NCI-H2196 (cell line): Measurements from ENCODE around the gene BOD1L1.

Source experiments
- DNase-seq: peaks from one replicate; lab custom pipeline; 2025; ENCODE audit not compliant: unreplicated experiment; lab: John Stamatoyannopoulos, UW

BOD1L1 gene

GRCh38 chr4:13627606-13628311 lies at the start of gene BOD1L1:
Gene BOD1L1 (minus strand): TSS chr4:13627725. CDS start chr4:13627587, 138 bp downstream.
- DNase-seq = peak; percentile 89

GRCh38 chr4:13674971-13675370 lies 47.4 kb upstream of the BOD1L1 start:
- no peak for DNase-seq

DNA sequence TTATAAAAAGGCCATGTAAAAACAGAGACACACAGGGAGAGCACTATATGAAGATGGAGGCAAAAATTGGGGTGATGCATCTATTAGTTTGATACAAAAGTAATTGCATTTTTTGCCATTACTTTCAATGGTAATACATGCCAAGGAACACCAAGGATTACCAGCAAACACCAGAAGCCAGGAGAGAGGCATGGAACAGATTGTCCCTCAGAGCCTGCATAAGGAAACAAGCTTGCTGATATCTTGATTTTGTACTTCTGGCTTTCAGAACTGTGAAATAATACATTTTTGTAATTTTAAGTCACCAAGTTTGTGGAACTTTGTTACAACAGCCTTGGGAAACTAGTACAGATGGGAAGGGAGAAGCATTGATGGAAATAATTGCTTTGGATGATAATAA lies 45.6 kb upstream of the BOD1L1 start:
- DNase-seq = no peak

- no peak for DNase-seq
These were observed 43.1 kb upstream of the BOD1L1 start for GRCh38 chr4:13670456-13671160.

- DNase-seq = no peak
These were observed 38.5 kb upstream of the BOD1L1 start for GRCh38 chr4:13665701-13666660.

GRCh38 chr4:13659341-13660070 lies 32.0 kb upstream of the BOD1L1 start:
- no peak for DNase-seq

DNA sequence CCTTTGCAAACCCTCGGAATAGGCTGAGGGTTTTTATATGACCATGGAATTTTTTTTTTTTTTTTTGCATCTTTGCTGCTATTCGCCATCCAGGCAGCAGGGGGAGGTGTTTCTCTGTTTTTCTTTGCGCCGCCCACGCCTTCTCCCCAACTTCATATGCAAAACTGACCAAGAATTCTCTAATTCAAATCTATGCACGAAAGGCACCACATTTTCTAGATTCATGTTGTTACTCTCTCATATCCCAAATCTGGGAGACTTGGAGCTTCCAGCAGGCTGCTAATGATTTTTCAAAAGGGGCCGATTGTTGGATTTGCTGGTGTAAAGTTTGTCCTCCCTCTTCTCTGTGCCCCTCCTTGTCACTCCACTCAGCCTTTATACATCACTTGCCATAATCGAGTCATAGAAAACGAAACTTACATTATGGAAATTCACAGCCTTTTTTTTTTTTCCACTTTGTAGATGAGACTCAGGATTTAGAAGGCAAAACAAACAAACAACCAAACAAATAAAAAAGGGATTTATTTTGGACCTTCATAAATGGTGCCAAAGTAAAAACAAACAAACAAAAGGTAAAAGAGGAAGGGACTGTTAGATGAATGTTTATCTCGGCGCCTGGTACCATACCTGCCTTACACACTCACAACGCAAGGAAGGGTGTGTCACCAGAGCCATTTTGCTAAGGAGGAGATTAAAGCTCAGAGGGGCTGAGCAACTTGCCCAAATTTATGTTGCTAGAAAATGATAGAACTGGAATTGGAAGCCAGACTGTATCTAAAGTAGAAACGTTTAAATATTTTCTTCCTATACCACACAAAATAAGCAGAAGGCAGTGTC lies 29.3 kb upstream of the BOD1L1 start:
- peak; percentile 38 for DNase-seq

GRCh38 chr4:13654162-13654797 lies 26.8 kb upstream of the BOD1L1 start:
- peak; percentile 52 for DNase-seq

- no peak for DNase-seq
These were observed 26.2 kb upstream of the BOD1L1 start for GRCh38 chr4:13653766-13654161.

- DNase-seq = no peak
These were observed 19.5 kb upstream of the BOD1L1 start for GRCh38 chr4:13647031-13647430.

GRCh38 chr4:13645075-13645474 lies 17.6 kb upstream of the BOD1L1 start:
- no peak for DNase-seq

- DNase-seq = peak; percentile 54
These were observed 14.8 kb upstream of the BOD1L1 start for GRCh38 chr4:13642170-13642950.

DNA sequence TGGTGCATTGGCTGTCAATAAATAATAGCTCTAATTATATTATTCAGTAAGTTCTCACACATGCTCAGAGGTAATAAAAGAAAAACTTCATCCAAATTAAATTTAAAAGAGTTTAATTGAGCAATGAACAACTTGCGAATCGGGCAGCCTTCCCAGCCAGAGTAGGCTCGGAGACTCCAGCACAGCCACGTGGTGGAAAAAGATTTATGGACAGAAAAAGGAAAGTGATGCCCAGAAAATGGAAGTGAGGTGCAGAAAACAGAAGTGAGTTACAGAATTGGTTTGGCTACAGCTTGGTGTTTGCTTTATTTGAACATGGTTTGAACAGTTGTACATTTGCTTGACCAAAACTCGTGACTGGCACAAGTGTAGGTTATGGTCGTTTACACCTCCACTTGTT lies 13.6 kb upstream of the BOD1L1 start:
- DNase-seq = no peak

GRCh38 chr4:13640149-13640940 lies 12.8 kb upstream of the BOD1L1 start:
- no peak for DNase-seq

GRCh38 chr4:13635286-13635799 lies 7.8 kb upstream of the BOD1L1 start:
- DNase-seq = no peak

DNA sequence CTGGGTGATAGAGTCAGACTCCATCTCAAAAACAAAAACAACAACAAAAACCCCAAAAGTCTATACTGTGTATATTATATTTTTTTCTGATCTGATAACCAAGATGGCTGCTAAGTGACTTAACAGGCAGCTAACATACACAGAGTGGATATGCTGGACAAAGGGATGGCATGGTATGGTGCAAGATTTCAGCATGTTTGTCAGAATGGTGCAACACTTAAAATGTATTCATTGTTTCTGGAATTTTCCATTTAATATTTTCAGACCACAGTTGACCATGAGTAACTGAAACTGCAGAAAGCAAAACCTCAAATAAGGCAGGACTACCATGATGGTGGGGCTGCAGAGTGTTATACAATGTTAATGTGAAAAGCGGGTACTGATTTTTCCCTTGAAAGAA lies 6.1 kb upstream of the BOD1L1 start:
- no peak for DNase-seq

DNA sequence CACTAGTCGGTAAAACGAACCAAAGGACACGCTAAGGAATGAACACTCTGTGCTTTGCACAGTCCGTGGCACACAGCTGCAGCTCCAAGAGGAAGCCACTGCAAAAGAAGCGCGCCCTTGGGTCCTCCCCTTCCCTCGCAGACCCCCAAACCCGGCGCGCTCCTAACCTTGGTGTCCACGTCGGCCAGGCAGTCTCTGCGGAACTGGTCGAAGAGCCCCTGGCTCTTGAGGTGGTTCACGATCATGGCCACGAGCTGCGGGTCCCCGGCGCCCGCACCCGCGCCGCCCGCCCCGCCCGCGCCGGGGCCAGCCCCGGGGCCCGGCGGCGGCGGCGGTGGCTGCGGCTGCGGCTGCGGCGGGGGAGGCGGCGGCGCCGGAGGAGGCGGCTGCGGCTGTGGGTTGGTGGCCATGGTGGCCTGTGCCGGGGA lies 333 bp downstream of the BOD1L1 start:
- no peak for DNase-seq
